HG03460 (cell line): ENCODE measurements around the gene SPANXB1.
"Not testable (repeated sequence)": the region's sequence is repeated elsewhere in the genome, so short reads cannot be mapped to it uniquely, and the experiment has no call there.

Experiments
- ATAC-seq: cut with Tn5 transposase; IDR thresholded peaks from one replicate; pipeline ENCODE4 v1.9.1; 2021; ENCODE audit not compliant: unreplicated experiment

SPANXB1 gene, protein sequence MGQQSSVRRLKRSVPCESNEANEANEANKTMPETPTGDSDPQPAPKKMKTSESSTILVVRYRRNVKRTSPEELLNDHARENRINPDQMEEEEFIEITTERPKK

DNA sequence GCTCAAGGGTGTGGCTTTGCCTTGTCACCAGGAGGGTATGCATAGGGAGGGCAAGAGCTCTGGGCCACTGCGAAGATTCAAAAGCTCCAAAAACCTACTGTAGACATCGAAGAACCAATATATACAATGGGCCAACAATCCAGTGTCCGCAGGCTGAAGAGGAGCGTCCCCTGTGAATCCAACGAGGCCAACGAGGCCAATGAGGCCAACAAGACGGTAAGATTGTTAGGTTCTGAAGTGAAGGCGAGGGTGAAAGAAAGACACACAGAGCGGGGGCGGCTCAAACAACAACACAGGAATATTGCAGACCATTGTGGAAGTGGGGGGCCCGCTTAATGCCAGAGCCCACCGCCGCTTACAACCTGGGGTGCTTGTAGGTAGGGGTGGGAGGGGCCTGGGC, at the start of gene SPANXB1:
Gene SPANXB1, plus strand, starts transcription at position 27 of the 400 bp plus-strand sequence. Its CDS starts 100 bp downstream, at position 127.
- ATAC-seq, result not testable (repeated sequence)

DNA sequence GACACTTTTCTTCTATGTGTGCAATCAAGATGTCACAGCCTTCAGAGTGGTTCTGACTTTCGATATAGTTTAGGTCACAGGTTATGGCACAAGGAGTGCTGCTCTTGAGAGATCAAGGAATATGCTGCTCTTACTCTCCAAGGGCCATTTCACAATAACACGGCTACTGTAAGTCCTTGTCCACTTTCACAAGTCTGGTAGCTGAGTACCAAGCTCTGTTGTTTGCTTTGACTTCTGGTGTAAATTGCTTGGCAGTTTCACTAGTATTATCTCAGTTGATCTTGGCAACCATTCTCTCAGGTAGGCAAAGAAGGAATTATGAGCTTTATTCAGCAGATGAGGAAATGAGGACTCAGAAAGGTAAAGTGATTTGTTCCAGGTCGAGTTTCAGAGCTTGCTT, 35.4 kb upstream of the SPANXB1 start:
- no peak for ATAC-seq

DNA sequence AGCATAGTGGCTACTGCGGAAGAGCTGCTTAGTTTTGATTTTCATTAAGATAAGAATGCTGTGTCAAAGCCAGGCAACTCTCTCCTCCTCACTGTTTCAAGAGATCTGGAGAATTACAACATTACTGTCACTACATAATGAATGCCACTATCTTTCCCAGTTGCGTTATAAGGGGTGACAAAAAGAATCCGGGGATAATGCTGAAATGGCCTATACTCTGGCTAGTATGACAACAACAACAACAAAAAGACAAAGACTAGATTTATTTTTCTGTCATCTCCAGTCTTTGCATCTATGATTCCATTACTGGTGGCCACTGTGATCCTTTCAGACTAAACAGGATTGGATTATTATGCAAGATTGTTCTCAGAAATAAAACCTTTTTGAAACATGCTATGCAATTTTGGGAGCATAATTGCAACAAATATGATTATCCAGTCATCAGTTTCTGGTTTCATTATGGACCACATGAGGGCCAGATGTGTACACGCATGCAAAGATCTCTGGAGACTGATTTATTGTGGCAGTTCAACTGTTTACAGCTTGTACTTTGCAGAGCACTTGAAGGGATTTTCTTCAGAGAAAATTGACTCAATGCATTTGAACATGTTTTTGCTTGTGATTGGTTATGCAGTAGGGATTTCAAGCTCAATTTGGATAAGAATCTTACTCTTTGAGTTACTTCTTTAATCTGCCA, 31.1 kb upstream of the SPANXB1 start:
- ATAC-seq, result no peak

DNA sequence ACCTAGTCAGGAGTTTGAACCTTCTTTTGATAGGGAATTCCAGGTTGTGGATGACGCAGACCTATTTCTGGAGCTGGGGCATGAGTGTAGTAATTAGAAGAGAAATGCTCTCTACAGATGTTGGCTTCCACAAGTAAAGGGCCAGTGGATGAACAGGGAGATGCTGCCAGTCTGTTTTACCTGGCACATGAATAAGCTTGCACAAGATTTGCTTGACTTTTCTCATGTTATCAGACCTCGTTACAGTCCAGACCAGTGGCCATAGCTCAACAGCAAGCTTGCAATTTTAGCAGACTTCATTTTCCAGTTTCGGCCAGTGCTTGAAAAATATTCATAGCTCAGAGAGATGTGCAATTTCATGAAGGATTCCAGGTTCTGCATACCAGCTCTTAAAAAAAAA, 26.9 kb upstream of the SPANXB1 start:
- no peak for ATAC-seq

DNA sequence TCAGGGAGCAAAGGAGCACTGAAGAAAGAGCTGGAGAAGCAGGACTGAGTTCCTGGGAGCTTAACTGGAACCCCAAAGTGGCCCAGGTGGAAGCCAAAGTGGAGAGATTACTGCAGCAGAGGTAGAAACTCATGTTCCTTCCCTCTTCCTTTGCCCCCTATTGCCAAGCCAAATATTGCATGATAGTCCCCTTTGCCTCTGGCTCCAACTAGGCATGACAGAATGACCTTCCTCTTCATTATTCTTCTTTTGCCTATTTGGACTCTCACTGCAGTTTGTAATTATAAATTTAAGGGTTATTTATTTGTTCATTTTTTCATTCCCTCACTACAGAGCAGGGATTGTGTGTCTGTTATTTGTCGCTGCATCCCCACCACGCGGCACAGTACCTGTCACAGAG, 22.1 kb upstream of the SPANXB1 start:
- ATAC-seq, result no peak

DNA sequence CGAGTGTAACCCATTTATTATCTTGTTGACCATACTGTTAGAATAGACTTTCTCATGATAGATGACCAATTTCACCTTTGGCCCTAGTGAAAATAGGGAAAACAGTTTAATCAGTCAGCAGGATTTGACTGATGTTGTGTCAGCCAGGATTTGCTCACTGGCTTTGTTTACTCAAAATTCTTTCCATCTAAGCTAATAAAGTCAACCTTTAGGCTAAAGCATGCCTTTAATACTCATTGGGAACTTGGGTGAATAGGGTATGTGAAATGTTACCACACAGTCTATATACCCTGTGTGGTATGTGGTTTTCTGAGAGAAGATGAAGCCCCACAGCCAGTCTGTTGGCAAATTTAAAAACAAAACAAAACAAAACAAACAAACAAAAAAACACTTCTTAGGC, 18.7 kb upstream of the SPANXB1 start:
- ATAC-seq, result no peak

DNA sequence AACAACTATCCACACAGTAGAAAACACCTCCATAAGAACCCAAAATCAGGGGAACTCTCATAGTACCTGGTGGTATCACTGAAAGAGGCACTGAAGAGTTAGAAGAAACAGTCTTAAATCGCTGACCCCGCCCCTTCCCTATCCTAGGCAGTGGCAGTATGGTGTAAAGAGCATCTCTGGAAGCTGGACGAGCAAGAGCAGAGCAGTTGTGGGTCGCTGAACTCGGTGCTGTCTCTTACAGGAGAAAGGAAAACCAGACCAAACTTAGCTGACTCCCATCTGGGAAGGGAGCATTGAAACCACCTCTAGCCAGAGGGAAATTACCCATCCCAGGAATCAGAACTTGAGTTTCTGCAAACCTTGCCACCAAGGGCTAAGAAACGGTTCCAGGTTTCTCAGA, 2.8 kb downstream of the SPANXB1 start:
- ATAC-seq, result not testable (repeated sequence)

DNA sequence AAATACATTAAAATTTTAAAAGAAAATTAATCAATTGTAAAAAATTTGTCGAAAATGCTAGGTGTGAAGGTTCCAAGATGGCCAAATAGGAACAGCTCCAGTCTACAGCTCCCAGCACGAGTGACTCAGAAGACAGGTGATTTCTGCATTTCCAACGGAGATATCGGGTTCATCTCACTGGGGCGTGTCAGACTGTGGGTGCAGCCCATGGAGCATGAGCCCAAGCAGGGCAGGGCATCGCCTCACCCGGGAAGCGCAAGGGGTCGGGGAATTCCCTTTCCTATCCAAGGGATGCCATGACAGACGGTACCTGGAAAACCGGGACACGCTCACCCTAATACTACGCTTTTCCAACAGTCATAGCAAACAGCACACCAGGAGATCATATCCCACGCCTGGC, 41.9 kb downstream of the SPANXB1 start:
- ATAC-seq, result not testable (repeated sequence)

DNA sequence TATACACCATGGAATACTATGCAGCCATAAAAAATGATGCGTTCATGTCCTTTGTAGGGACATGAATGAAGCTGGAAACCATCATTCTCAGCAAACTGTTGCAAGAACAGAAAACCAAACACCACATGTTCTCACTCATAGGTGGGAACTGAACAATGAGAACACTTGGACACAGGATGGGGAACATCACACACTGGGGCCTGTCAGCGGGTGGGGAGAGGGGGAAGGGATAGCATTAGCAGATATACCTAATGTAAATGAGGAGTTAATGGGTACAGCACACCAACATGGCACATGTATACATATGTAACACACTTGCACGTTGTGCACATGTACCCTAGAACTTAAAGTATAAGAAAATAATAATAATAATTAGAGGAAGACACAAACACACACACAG, 47.5 kb downstream of the SPANXB1 start:
- not testable (repeated sequence) for ATAC-seq

DNA sequence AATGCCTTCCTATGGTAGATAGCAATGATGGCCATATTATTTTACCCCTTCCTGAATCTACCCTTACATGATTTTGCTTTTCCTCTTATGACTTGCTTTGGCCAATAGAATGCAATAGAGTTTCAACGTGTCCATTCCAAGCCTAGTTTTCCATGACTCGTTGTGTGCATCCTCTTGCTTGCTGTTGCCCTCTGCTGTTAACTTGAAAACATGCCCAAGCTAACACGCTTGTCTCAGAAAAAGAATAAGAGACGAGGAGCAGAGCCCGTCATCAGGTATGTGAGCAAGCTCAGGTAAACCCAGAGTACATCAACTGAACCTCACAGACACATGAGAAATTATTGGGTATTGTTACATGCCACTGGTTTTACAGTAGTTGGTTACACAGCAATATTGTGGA, 49.7 kb downstream of the SPANXB1 start:
- ATAC-seq, result not testable (repeated sequence)
